HL-60 (cell line): ENCODE measurements around the gene ZNF575.
A peak's percentile ranks its signal among the peaks of the same experiment; 100 is the strongest.

Source experiments
- DNase-seq, 2 experiments: peaks; one replicate each; pipeline ENCODE4 v3.0.0-alpha.2; 2010 to 2020; ENCODE audit warnings: low read depth in 1 of 2, low spot score in 1 of 2
- H3K27ac ChIP-seq: fragments of 250-450 bp; sonication (Bioruptor Pico); replicated peaks from 2 replicates; pipeline ENCODE4 v1.5.1; 2020; ENCODE audit warnings: mild to moderate bottlenecking, moderate library complexity
- H3K27me3 ChIP-seq: fragments of 250-450 bp; sonication (Bioruptor Pico); 2 replicates; pipeline ENCODE4 v1.5.1; 2021; ENCODE audit warnings: mild to moderate bottlenecking, moderate library complexity; ENCODE audit not compliant: insufficient read depth, poor library complexity, severe bottlenecking
- H3K4me3 ChIP-seq: replicated peaks from 2 replicates; pipeline ENCODE4 v1.5.1; 2011; ENCODE audit warnings: mild to moderate bottlenecking, control low read depth, low read length; ENCODE audit not compliant: insufficient read depth
- CTCF ChIP-seq: IDR thresholded peaks from one replicate; pipeline ENCODE4 v1.5.1; 2011; ENCODE audit warnings: low read length, control low read depth, inconsistent platforms; ENCODE audit not compliant: insufficient read depth
- GABPA ChIP-seq: IDR thresholded peaks from 2 replicates; pipeline ENCODE4 v1.6.1; 2012; ENCODE audit warnings: low read depth
- POLR2AphosphoS5 ChIP-seq: IDR thresholded peaks from 2 replicates; pipeline ENCODE4 v1.6.1; 2012; ENCODE audit warnings: low read depth
- REST ChIP-seq: IDR thresholded peaks from 2 replicates; pipeline ENCODE4 v1.6.1; 2012; ENCODE audit warnings: low read depth; ENCODE audit not compliant: insufficient replicate concordance
- SPI1 ChIP-seq: IDR thresholded peaks from 2 replicates; pipeline ENCODE4 v1.6.1; 2012; ENCODE audit warnings: low read depth, mild to moderate bottlenecking, borderline replicate concordance

The ZNF575 gene

DNA sequence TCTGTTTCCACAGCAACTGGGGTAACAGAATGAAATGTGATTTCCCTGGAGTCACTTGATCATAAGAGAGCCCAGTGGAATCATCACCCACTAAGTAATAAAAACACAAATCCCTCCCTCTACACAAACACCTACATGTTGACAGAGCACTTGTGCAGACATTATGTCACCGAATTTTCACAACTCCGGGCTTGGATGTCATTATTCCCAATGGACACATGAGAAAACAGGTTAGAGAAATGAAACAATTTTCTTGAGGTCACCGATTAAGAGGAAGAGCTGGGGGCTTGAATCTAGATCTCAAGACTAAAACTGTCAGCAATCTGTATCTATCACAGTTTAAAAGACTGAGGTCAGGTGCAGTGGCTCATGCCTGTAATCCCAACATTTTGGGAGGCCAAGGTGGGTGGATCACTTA lies 39.2 kb downstream of the ZNF575 start:
- Histone ChIP-seq H3K27me3 (no peaks in the 10 kb centered on the region), H3K4me3 (no peak overlapping the region), H3K27ac (no peak overlapping the region)
- TF ChIP-seq GABPA (no peak), POLR2AphosphoS5 (no peak), REST (no peak), CTCF (no peak), SPI1 (no peak)
- DNase-seq = no peak

GRCh38 chr19:43574424-43575155 lies 41.6 kb downstream of the ZNF575 start:
- no peak for DNase-seq
- H3K27me3 ChIP-seq = no peaks in the 10 kb centered on the region
- no peak for TF ChIP-seq CTCF
- H3K4me3 ChIP-seq = peak overlapping the region; percentile 75
- peak overlapping the region; percentile 79 for H3K27ac ChIP-seq

DNA sequence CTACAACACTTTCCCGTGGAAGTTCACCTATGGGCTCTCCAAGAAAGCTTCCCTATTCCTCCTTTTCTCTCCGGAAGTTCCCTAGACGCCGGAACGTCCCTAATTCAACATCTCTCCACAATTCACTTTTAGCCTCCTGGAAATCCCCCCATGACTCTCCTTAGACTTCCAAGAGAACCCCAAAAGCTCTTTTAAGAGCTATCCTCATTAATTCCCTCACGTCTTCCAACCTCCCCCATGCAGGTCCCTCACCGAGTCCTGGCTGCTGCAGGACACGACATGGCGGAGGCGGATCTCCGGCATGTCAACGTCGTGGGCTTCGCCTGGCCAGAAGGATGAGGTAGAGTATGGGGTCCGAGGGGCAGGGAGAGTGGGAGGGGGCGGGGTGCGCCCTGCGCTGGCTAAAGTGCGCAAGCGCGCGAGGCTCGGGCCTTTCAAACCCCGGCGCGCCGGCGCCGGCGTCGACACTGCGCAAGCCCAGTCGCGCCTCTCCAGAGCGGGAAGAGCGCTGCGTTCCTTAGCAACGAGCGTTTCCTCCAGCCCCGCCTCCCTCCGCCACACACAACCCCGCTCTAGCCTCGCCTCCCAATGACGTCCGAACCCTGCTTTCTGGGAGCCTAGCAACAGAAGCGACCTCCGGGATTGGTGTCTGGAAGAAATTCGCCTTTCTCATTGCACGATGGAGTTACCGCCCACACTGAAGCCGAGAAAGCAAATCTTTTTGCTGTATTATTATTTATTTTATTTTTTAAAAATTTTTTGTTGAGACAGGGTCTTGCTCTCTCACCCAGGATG lies 42.4 kb downstream of the ZNF575 start, which contains the start of the genes PINLYP and XRCC1:
TSS of gene PINLYP (plus strand) at position 646 of the 795 bp plus-strand sequence. CDS start 1,391 bp downstream, outside the sequence.
TSS of gene XRCC1 (minus strand) at position 372 of the 795 bp plus-strand sequence. CDS start at position 303, 69 bp downstream.
- peak within 1 kb of the TSS; percentile 79 for H3K27ac ChIP-seq
- no peak; the same call in 1 of the 2 replicates for TF ChIP-seq SPI1
- TF ChIP-seq POLR2AphosphoS5 = peak; percentile 42; the same call in 1 of the 2 replicates

GRCh38 chr19:43575955-43576878 lies 43.2 kb downstream of the ZNF575 start:
- DNase-seq = no peak
- peak overlapping the region; percentile 79 for H3K27ac ChIP-seq

More for the DNA sequence above, 42.4 kb downstream of the ZNF575 start, which contains the start of the genes PINLYP and XRCC1:
- Histone ChIP-seq H3K27me3 (no peaks in the 10 kb centered on the region), H3K4me3 (peak within 1 kb of the TSS; percentile 75)
- peak; percentile 96 to 98 for DNase-seq

More at GRCh38 chr19:43575955-43576878, 43.2 kb downstream of the ZNF575 start:
- Histone ChIP-seq H3K4me3 (peak overlapping the region; percentile 5), H3K27me3 (no peaks in the 10 kb centered on the region)
- TF ChIP-seq POLR2AphosphoS5 = no peak
- TF ChIP-seq REST = no peak
- no peak for TF ChIP-seq CTCF
- no peak for TF ChIP-seq SPI1
- no peak for TF ChIP-seq GABPA
